ENCODE results near the gene GUCY1A1. TPM values are rescaled to one million over a fixed set of nuclear protein-coding genes. Genes with fewer than 3 reads are reported as not detected.

GUCY1A1 gene
- total RNA-seq, 1 donor from 2014 or later = 0.71 TPM

DNA sequence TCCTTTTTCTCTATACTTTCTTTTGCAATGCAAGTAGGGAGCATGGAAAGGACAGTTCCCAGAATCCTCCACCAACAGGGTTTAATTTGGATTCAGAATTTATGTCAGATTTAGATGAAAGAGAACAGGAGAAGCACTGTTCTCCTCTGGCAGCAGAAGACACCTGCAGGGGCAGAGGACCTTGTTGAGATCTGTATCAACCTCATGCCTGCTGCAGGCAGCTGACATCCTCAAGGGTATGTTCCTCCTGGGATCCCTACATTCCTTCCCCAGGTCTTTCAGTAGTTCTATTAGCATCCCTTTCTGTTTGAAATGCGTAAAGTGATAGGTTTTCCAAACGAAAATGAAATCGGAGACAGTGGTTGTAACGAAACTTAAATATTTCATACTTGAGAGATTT, 10.6 kb upstream of the GUCY1A1 start:
- no peak for ATAC-seq (ENCODE audit: low read depth)
- Mint-ChIP-seq H3K4me3 (no peak overlapping the region), H3K9me3 (peaks cover 2% of the 10 kb centered on the region), H3K27me3 (no peaks in the 10 kb centered on the region), H3K36me3 (ENCODE audit: low read depth) (no peaks in the 10 kb centered on the region), H3K4me1 (no peaks in the 10 kb centered on the region), H3K27ac (no peak overlapping the region)
- TF ChIP-seq, protein P1, sequence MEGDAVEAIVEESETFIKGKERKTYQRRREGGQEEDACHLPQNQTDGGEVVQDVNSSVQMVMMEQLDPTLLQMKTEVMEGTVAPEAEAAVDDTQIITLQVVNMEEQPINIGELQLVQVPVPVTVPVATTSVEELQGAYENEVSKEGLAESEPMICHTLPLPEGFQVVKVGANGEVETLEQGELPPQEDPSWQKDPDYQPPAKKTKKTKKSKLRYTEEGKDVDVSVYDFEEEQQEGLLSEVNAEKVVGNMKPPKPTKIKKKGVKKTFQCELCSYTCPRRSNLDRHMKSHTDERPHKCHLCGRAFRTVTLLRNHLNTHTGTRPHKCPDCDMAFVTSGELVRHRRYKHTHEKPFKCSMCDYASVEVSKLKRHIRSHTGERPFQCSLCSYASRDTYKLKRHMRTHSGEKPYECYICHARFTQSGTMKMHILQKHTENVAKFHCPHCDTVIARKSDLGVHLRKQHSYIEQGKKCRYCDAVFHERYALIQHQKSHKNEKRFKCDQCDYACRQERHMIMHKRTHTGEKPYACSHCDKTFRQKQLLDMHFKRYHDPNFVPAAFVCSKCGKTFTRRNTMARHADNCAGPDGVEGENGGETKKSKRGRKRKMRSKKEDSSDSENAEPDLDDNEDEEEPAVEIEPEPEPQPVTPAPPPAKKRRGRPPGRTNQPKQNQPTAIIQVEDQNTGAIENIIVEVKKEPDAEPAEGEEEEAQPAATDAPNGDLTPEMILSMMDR (IDR thresholded peaks at IDR 0.05) = no peak
- CTCF ChIA-PET = no interaction called here
- intact Hi-C loops (cut with micrococcal nuclease) = no loop called here
- POLR2A ChIA-PET = no interaction called here
- DNase-seq = no peak

DNA sequence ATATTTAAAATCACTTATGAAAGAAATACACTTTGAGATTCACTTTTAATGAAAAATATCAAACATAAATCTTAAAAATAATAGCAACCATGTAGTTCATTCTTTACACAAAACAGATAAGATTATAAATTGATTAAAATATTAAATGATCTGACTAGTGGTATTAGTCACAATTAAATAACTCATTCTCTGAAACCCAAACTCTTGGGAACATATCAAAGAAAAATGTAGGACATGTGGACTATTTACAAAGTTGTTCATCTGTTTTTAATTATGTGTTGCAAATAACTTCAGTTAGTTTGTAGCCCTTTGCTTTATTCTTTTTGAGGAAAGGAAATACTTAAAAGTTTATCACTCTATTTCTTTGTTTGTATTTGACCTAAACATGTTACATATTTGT, 9.5 kb upstream of the GUCY1A1 start:
- DNase-seq (no peak), ATAC-seq (ENCODE audit: low read depth) (no peak)
- POLR2A ChIA-PET = no interaction called here
- CTCF ChIA-PET = no interaction called here
- H3K27ac Mint-ChIP-seq = no peak overlapping the region
- H3K27me3 Mint-ChIP-seq = no peaks in the 10 kb centered on the region
- TF ChIP-seq, protein P1 (IDR thresholded peaks at IDR 0.05) = no peak
- H3K4me3 Mint-ChIP-seq = no peak overlapping the region
- peaks cover 2% of the 10 kb centered on the region for H3K9me3 Mint-ChIP-seq
- no peaks in the 10 kb centered on the region for H3K4me1 Mint-ChIP-seq
- intact Hi-C loops (cut with micrococcal nuclease) = no loop called here
- H3K36me3 Mint-ChIP-seq (ENCODE audit: low read depth) = no peaks in the 10 kb centered on the region

DNA sequence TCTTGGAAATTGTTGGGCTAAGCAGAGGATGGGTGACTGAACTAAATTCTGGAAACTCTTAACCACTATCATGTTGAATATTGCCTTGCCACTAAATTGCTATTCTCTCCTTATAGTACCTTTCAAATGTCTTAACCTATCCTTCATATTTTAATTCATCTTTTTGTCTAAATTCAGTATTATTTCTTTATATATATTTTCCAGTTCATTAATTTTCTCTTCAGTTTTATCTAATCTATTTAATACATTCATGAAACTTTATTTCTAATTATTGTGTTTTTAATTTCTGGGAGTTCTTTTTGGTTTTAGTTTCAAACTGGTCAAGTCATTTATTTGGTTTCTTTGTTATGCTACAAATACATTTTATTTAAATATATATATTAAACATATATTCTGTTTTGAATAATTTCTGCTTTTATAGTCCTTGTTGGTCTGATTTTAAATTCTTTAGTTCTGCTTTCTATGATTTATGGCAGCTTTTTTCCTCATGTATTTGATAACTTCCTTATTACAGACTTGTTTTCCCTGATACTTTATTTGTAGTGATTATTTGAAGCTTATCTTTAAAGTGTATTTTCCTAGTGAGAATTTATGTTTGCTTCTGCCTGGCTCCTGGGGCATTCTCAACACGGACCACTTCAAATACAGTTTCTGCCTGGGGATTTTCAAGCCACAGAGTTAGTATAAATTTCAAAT, 8.5 kb upstream of the GUCY1A1 start:
- TF ChIP-seq, protein P1 (IDR thresholded peaks at IDR 0.05) = no peak
- intact Hi-C loops (cut with micrococcal nuclease) = no loop called here
- Mint-ChIP-seq H3K4me3 (no peak overlapping the region), H3K9me3 (peaks cover 2% of the 10 kb centered on the region), H3K27me3 (no peaks in the 10 kb centered on the region), H3K27ac (no peak overlapping the region), H3K4me1 (no peaks in the 10 kb centered on the region), H3K36me3 (ENCODE audit: low read depth) (no peaks in the 10 kb centered on the region)
- ATAC-seq (ENCODE audit: low read depth) (no peak), DNase-seq (no peak)
- CTCF ChIA-PET = no interaction called here
- POLR2A ChIA-PET = no interaction called here

DNA sequence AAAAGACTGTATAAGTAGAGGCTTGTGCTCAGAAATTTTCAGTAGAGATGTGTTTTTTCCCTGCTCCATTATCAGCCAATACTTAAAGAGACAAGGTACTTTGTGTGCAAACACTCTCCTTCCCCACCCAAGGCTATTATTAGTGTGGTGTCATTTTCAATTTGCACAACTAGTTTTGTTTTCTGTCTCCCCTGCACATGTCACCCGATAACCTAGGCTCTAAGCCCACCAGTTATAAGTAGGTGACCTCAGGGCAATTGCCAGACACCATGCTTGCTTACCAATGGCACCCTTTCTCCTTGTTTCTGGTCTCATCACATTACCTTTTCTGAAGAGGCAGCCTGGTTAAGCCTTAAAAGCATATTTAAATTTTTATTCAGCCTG, 8.0 kb upstream of the GUCY1A1 start:
- no peaks in the 10 kb centered on the region for H3K4me1 Mint-ChIP-seq
- ATAC-seq (ENCODE audit: low read depth) = no peak
- CTCF ChIA-PET = no interaction called here

DNA sequence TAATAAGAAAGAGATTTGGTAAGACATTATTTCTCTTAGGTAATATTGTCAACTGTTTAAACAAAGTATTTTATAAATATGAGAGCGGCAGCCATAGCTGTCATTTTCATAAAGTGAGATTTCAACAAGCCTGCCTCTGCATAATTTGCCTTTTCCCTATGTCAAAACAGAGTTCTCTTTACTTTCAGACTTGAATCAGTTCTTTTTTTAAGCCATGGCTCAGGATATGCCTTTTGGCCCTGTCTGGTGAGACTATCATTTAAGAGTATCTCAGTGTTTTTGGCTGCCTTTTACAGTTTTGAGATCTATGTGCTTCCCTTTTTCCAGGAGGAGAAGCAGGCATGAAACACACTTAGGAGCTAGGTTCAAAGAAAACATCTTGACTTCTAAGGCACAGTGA, 7.5 kb upstream of the GUCY1A1 start:
- Mint-ChIP-seq H3K4me3 (no peak overlapping the region), H3K27me3 (no peaks in the 10 kb centered on the region), H3K36me3 (ENCODE audit: low read depth) (no peaks in the 10 kb centered on the region), H3K27ac (no peak overlapping the region), H3K9me3 (peaks cover 2% of the 10 kb centered on the region), H3K4me1 (no peaks in the 10 kb centered on the region)
- intact Hi-C loops (cut with micrococcal nuclease) = no loop called here
- ChIA-PET POLR2A (no interaction called here), CTCF (no interaction called here)
- ATAC-seq (ENCODE audit: low read depth) (no peak), DNase-seq (no peak)
- TF ChIP-seq, protein P1 (IDR thresholded peaks at IDR 0.05) = no peak

More for the DNA sequence above, 8.0 kb upstream of the GUCY1A1 start:
- intact Hi-C loops (cut with micrococcal nuclease) = no loop called here
- no peak overlapping the region for H3K4me3 Mint-ChIP-seq
- no peaks in the 10 kb centered on the region for H3K27me3 Mint-ChIP-seq
- no peaks in the 10 kb centered on the region for H3K36me3 Mint-ChIP-seq (ENCODE audit: low read depth)
- POLR2A ChIA-PET = no interaction called here
- H3K9me3 Mint-ChIP-seq = peaks cover 2% of the 10 kb centered on the region
- H3K27ac Mint-ChIP-seq = no peak overlapping the region
- no peak for DNase-seq
- TF ChIP-seq, protein P1 (IDR thresholded peaks at IDR 0.05) = no peak
